GM18909 (cell line): ENCODE measurements around the gene CACHD1.
"Not testable (repeated sequence)": the region's sequence is repeated elsewhere in the genome, so short reads cannot be mapped to it uniquely, and the experiment has no call there.

Experiments used
- ATAC-seq: cut with Tn5 transposase; IDR thresholded peaks from one replicate; pipeline ENCODE4 v1.9.1; 2021; ENCODE audit warnings: mild to moderate bottlenecking; ENCODE audit not compliant: unreplicated experiment, poor library complexity

The CACHD1 gene

DNA sequence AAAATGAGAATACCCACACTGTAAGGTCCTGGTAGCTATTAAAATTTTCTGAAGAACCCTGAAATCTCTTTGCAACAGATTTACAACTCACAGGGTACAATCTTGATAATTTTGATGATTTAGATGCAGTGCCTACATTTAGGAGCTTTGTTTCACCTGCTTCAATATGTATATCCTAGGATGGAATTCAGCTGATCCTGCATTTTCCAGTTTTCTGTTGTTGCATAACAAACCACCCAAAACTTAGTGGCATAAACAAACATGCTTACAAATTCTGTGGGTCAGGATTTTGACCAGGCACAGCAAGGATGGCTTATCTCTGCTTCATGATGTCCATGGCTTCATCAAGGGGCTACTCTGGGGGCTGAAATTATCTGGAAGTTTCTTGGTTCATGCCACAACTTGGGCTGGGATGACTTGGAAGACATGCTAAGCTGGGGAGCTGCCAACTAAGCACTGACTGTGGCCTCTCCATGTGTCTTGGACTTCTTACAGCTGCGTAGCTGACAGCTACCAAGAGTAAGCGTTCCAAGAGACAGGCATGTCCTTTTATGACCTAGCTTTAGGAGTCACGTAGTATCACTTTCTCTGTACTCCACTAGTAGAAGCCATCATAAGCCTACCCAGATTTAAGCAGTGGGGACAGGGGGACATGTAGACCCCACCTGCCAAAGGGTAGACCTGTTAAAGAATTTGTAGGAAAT lies 108.5 kb downstream of the CACHD1 start:
- no peak for ATAC-seq

- ATAC-seq = no peak
Observed at GRCh38 chr1:64579767-64580166, 109.8 kb downstream of the CACHD1 start.

DNA sequence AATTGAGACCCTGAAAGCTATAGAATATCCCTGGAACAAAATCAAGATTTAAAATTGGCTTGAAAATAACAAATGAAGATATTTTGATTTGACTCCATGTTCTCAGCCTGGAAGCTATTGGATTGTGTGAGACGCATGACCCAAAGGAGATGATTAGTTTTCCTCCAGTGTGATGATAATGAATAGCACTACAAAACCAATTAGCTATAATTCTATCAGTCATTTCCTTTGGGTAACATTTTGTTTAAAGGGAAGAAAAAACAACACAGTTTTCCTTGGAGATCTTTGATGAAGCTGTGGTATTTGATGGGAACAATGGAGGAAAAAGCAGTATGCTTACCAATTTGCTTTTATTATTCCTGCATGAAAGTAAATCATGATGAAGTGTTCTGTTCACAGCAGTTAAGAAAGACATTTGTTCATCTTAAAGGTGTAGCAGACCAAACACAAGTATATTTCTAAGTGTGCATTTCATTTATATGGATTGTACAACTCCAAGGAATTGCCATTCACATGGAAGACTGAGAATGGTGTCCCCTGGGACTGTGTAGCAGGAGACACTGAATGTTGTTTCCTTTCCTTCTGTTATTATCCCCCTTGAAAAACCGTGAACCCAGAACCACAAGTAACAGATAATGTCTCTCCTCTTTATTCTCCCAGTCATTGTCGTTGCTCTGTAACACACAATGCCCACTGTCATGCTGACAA lies 111.4 kb downstream of the CACHD1 start:
- no peak for ATAC-seq

DNA sequence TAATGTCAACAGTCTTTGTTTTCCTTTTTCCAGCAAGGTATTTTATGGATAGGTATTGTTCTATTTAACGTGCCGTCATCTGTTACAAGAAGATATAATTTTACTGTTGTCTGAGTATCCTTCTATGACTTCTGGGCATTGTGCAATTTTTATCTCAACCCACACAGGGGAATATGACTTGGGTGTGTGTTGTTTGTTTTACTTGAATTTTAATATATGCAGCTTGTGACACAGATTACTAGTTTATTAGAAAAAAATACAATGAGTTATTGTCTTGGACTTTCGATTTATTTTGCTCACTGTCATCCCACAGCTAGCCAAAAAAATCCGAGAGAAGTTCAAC lies 111.9 kb downstream of the CACHD1 start:
- ATAC-seq = no peak

GRCh38 chr1:64584479-64584878 lies 114.5 kb downstream of the CACHD1 start:
- ATAC-seq = no peak

DNA sequence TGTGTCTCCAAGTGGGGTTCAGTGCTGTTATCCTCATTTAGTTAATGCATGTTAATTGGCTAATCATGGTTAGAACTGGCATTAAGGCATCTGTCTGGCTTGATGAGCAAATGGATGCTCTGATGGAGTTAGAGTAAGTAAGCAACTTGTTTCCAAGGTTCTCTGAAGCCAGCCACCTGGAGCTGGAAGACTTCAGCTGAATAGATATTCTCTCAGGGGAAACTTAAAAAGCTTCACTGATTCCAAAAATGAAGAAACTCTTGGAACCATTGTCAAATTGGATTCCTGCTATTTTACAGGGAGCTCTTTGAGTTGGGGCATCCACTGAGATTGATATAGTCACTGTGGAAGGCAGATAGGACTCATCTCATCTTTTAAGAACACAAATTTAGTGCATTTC lies 118.9 kb downstream of the CACHD1 start:
- ATAC-seq = no peak

DNA sequence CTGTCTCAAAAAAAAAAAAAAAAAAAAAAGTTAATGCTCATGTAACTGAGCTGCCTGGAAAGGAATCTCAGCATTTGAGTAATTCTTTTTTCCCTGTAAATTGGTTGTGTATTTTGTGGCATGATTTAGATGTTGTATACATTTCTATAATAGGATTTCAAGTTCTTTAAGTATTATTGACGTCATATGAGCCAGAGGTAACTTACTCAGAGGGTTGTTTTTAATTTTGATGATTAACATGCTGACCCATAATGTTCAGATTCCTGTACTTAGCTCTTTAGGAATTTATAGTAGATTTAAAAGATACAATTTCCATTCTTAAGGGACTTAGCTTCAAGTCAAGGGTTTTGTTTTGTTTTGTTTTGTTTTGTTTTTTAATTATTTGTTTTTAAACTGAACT lies 120.4 kb downstream of the CACHD1 start:
- no peak for ATAC-seq

DNA sequence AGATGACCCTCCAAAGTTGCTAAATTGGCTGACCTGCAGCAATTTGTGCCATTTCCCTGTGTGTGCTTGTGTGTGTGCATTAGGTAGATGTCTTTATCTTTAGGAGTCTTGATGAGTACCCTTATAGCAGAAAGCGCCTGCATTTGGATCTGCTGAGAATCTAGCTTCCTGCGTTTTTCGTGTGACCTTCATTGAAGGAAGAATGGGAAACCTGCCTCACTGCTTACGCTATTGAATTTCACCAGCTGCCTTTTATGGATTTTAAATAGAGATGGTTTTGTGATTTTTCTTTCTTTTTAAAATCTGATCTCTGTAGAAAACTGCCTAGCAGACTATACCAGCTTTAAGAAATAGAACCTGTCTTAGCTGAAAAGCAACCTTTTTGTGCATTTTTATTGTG lies 124.5 kb downstream of the CACHD1 start:
- ATAC-seq = no peak

- ATAC-seq = no peak
Observed at GRCh38 chr1:64595871-64596515, 126.1 kb downstream of the CACHD1 start.

- no peak for ATAC-seq
Observed at GRCh38 chr1:64597113-64597512, 127.2 kb downstream of the CACHD1 start.

GRCh38 chr1:64598100-64598571 lies 128.2 kb downstream of the CACHD1 start:
- ATAC-seq = no peak

DNA sequence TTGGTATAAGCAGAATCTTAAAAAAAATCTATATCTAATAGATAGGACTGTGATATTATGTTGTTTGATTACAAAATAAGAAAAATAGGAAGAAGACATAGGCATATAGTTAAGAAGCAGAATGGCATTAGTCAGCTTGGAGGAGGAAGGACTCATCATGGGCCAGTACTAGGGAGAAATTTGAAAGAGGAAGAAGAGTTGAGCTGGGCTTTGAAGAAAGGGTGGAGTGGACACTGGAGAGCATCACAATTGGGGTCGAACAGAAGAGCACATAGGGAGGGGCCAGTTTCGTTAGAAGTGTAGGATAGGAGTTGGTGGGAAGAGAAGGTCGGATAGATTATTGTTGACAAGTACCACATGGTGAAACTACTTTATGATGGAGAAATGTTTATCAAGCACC lies 129.3 kb downstream of the CACHD1 start:
- ATAC-seq = no peak

- no peak for ATAC-seq
Observed at GRCh38 chr1:64601207-64601606, 131.3 kb downstream of the CACHD1 start.

- ATAC-seq = no peak
Observed at GRCh38 chr1:64608005-64608650, 138.2 kb downstream of the CACHD1 start.

GRCh38 chr1:64608651-64609048 lies 138.7 kb downstream of the CACHD1 start:
- ATAC-seq = no peak

DNA sequence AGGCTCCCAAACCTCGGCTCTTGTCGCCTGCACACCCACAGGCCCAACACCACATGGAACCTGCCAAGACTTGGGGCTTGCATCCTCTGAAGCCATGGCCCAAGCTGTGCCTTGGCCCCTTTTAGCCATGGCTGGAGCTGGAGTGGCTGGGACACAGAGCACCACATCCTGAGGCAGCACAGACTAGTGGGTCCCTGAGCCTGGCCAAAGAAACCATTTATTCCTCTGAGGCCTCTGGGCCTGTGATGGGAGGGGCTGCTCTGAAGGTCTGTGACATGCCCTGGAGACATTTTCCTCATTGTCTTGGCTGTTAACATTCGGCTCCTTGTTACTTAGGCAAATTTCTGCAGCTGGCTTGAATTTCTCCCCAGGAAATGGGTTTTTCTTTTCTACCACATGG lies 141.0 kb downstream of the CACHD1 start:
- ATAC-seq = not testable (repeated sequence)

- no peak for ATAC-seq
Observed at GRCh38 chr1:64616039-64616438, 146.1 kb downstream of the CACHD1 start.

DNA sequence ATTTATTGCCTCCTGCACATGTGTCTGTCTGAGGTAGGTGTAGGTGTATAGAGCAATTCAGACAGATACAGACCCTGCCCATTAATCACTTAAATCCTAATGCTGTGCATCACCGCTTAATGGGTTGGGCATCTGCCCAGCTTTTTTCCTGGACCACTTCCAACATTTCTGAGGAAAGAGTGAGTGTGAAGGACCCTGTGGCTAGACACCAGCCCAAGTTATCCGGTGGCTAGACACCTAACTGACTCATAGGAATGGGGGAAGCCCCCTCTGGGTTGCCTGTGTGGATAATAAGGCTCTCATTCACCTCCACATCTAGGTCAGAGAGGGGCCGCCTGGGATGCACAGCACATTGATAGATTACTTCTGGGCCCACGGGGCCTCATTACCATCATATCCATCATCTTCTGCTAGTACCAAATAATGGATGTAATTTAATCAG lies 153.8 kb downstream of the CACHD1 start:
- no peak for ATAC-seq

GRCh38 chr1:64624218-64624713 lies 154.3 kb downstream of the CACHD1 start:
- no peak for ATAC-seq

- ATAC-seq = no peak
Observed at GRCh38 chr1:64624808-64625207, 154.9 kb downstream of the CACHD1 start.

DNA sequence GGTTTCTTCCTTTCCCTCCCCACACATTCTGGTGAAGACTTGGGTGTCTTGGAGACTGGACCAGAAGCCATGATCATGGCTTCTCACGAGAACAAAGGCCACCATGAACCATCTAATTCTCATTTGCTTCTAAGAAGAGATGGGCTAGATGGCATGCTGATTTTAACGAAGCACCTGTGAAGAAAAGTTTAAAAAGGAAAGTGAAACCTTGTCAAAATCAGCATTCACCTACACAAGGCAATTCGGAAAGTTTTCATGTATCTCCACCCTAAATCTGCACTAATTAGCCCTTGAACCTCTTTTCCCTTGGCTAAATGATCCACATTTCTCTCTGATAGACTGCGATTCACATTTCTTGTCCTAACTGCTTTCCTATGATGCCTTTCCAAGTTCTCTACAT lies 160.7 kb downstream of the CACHD1 start:
- ATAC-seq = no peak
